Panc1 (cell line): ENCODE data around the gene HTT.

ENCODE experiments used
- CTCF ChIP-seq: fragments of 450-650 bp; IDR thresholded peaks from 2 replicates; pipeline ENCODE4 v1.5.1; 2017; ENCODE audit warnings: mild to moderate bottlenecking
- POLR2AphosphoS5 ChIP-seq: IDR thresholded peaks from 2 replicates; pipeline ENCODE4 v1.6.1; 2012; ENCODE audit warnings: mild to moderate bottlenecking, low read depth, low read length, moderate library complexity
- SIN3A ChIP-seq: IDR thresholded peaks from 2 replicates; pipeline ENCODE4 v1.6.1; 2012; ENCODE audit warnings: low read depth, mild to moderate bottlenecking, low read length, moderate library complexity, borderline replicate concordance; ENCODE audit not compliant: insufficient read depth

- TF ChIP-seq SIN3A (no peak), CTCF (no peak), POLR2AphosphoS5 (no peak)
These were observed 161.1 kb downstream of the HTT start for GRCh38 chr4:3235581-3235980.
